ENCODE results near the gene MTMR3.

DNA sequence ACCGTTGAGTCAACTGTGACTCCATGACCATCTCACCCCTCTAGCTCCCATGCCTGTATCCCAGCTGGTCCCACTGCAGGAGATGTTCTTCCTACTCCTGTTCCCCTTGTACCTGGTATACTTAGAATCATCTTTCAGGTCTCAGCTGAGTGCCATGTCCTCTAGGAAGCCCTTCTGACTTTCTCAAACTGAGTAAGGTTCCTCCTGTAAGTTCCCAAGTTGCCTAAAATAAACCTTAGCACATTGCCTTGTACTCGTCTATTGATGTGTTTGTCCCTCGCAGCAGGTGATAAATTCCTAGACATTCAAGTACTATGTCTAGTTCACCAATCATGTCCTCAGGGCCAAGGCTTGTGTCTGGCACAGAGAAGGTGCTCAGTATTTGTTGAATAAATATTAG, 26.5 kb upstream of the MTMR3 start:
- TF ChIP-seq RAD21 (IDR thresholded peaks at IDR 0.05; ENCODE audit: low read depth) (no peak), TAF1 (IDR thresholded peaks at IDR 0.05; ENCODE audit: low read depth) (no peak), YY1 (IDR thresholded peaks at IDR 0.05; ENCODE audit: low read depth) (no peak)

Measured in Ishikawa (cell line).